A204.1 (cell line): ENCODE results near the gene RIF1.
"Not testable (repeated sequence)": the region's sequence is repeated elsewhere in the genome, so short reads cannot be mapped to it uniquely, and the experiment has no call there.

Source experiments
- FAIRE-seq: peaks from 2 replicates; lab custom pipeline; 2012; peaks lifted over from hg19 to GRCh38; lab: Jason Lieb, UNC

RIF1 gene

GRCh38 chr2:151409601-151410484 lies at the start of gene RIF1:
Gene RIF1 (plus strand): TSS chr2:151409902. CDS start chr2:151410424, 522 bp downstream.
- peak; percentile 11 for FAIRE-seq

- no peak for FAIRE-seq
Observed at GRCh38 chr2:151361674-151362370, 47.9 kb upstream of the RIF1 start.

- no peak for FAIRE-seq
Observed at GRCh38 chr2:151363709-151364108, 46.0 kb upstream of the RIF1 start.

- FAIRE-seq, result no peak
Observed at GRCh38 chr2:151367571-151367970, 42.1 kb upstream of the RIF1 start.

- no peak for FAIRE-seq
Observed at GRCh38 chr2:151374436-151374835, 35.3 kb upstream of the RIF1 start.

GRCh38 chr2:151379169-151379568 lies 30.5 kb upstream of the RIF1 start:
- FAIRE-seq, result no peak

GRCh38 chr2:151380580-151381235 lies 29.0 kb upstream of the RIF1 start:
- FAIRE-seq, result no peak

- FAIRE-seq, result no peak
Observed at GRCh38 chr2:151381266-151381665, 28.4 kb upstream of the RIF1 start.

- FAIRE-seq, result no peak
Observed at GRCh38 chr2:151388011-151388410, 21.7 kb upstream of the RIF1 start.

GRCh38 chr2:151391436-151391835 lies 18.3 kb upstream of the RIF1 start:
- FAIRE-seq, result no peak

- FAIRE-seq, result no peak
Observed at GRCh38 chr2:151394509-151394908, 15.2 kb upstream of the RIF1 start.

GRCh38 chr2:151395509-151396374 lies 14.0 kb upstream of the RIF1 start:
- FAIRE-seq, result no peak

- no peak for FAIRE-seq
Observed at GRCh38 chr2:151399981-151400380, 9.7 kb upstream of the RIF1 start.

- FAIRE-seq, result no peak
Observed at GRCh38 chr2:151401149-151401548, 8.6 kb upstream of the RIF1 start.

GRCh38 chr2:151403914-151404313 lies 5.8 kb upstream of the RIF1 start:
- no peak for FAIRE-seq

GRCh38 chr2:151405376-151405775 lies 4.3 kb upstream of the RIF1 start:
- no peak for FAIRE-seq

GRCh38 chr2:151407281-151407680 lies 2.4 kb upstream of the RIF1 start:
- no peak for FAIRE-seq

- FAIRE-seq, result no peak
Observed at GRCh38 chr2:151408788-151409600, 708 bp upstream of the RIF1 start.

- FAIRE-seq, result no peak
Observed at GRCh38 chr2:151410485-151410834, 758 bp downstream of the RIF1 start.

- no peak for FAIRE-seq
Observed at GRCh38 chr2:151417650-151418049, 7.9 kb downstream of the RIF1 start.

GRCh38 chr2:151421681-151422080 lies 12.0 kb downstream of the RIF1 start:
- FAIRE-seq, result not testable (repeated sequence)
